ENCODE data around the gene CGRRF1. TPM values are rescaled to one million over a fixed set of nuclear protein-coding genes. Genes with fewer than 3 reads are reported as not detected.

CGRRF1 gene
- total RNA-seq, 2 experiments from 2014 or later = 9.6 to 10.0 TPM

DNA sequence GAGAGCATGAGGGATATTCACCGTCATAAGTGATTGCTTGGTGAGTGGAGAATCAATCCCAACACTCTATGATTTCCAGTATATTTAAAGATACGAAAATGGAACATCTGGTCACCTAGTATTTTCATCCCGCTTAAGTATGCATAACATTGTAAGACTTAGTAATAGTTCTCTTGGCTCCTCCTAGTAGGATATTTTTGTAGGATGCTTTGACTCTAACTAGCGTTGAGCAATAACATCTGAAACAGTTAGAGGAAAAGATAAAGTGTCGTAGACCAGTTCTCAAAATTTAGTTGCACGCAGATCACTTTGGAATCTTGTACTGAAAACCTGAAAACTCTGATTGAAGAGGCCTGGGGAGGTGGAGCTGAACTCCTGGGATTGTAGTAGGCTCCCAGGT lies 64.8 kb downstream of the CGRRF1 start:
- peaks cover 2% of the 10 kb centered on the region for H3K4me1 Mint-ChIP-seq (ENCODE audit: low read depth)
- ATAC-seq = no peak
- TF ChIP-seq, protein P1, sequence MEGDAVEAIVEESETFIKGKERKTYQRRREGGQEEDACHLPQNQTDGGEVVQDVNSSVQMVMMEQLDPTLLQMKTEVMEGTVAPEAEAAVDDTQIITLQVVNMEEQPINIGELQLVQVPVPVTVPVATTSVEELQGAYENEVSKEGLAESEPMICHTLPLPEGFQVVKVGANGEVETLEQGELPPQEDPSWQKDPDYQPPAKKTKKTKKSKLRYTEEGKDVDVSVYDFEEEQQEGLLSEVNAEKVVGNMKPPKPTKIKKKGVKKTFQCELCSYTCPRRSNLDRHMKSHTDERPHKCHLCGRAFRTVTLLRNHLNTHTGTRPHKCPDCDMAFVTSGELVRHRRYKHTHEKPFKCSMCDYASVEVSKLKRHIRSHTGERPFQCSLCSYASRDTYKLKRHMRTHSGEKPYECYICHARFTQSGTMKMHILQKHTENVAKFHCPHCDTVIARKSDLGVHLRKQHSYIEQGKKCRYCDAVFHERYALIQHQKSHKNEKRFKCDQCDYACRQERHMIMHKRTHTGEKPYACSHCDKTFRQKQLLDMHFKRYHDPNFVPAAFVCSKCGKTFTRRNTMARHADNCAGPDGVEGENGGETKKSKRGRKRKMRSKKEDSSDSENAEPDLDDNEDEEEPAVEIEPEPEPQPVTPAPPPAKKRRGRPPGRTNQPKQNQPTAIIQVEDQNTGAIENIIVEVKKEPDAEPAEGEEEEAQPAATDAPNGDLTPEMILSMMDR (IDR thresholded peaks at IDR 0.05) = no peak
- H3K9me3 Mint-ChIP-seq = peaks cover 16% of the 10 kb centered on the region
- no peak overlapping the region for H3K4me3 Mint-ChIP-seq
- peaks cover 27% of the 10 kb centered on the region for H3K36me3 Mint-ChIP-seq (ENCODE audit: low read depth)
- CTCF ChIA-PET = interaction anchor here (0.8 to 5.7 kb wide), 7 partner anchors 8 to 232 kb away, joined by 3 to 50 read pairs (median 3); no protein-coding TSS in a partner anchor
- no peak for DNase-seq
- intact Hi-C loops (cut with micrococcal nuclease) = loop anchor here (5.0 kb wide), 2 partner anchors 53 to 118 kb away; no protein-coding TSS in a partner anchor
- H3K27me3 Mint-ChIP-seq = peaks cover 27% of the 10 kb centered on the region
- H3K27ac Mint-ChIP-seq = no peak overlapping the region
- POLR2A ChIA-PET = no interaction called here

DNA sequence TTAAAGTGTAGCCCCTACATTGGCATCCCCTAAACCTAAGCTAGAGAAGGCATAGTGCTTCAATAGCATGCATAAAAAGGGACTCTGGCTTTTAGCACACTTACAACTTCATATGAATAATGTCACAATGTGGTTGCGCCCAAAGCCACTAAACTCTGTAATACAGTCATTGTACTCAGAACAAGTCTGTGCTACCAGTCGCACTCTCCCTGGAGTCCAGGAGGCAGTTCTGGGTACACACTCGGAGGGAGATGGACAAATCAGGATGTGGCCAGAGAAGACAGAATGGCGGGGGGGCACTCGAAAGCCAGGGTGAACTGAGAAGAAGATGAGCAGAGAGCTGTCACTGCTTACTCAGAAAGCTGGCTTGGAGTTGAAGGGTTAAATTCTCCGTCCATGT lies 67.8 kb downstream of the CGRRF1 start:
- no peak overlapping the region for H3K4me3 Mint-ChIP-seq
- CTCF ChIA-PET = interaction anchor here (0.9 to 1.6 kb wide), 2 partner anchors 23 to 196 kb away, joined by 3 to 5 read pairs; no protein-coding TSS in a partner anchor
- H3K27ac Mint-ChIP-seq = no peak overlapping the region
- TF ChIP-seq, protein P1 (IDR thresholded peaks at IDR 0.05) = no peak
- intact Hi-C loops (cut with micrococcal nuclease) = no loop called here
- POLR2A ChIA-PET = interaction anchor here (0.7 to 1.0 kb wide), 2 partner anchors 11 to 200 kb away, joined by 3 read pairs; no protein-coding TSS in a partner anchor
- peaks cover 15% of the 10 kb centered on the region for H3K27me3 Mint-ChIP-seq
- peaks cover 15% of the 10 kb centered on the region for H3K36me3 Mint-ChIP-seq (ENCODE audit: low read depth)
- H3K9me3 Mint-ChIP-seq = peaks cover 9% of the 10 kb centered on the region
- ATAC-seq (no peak), DNase-seq (no peak)
- H3K4me1 Mint-ChIP-seq (ENCODE audit: low read depth) = no peaks in the 10 kb centered on the region

DNA sequence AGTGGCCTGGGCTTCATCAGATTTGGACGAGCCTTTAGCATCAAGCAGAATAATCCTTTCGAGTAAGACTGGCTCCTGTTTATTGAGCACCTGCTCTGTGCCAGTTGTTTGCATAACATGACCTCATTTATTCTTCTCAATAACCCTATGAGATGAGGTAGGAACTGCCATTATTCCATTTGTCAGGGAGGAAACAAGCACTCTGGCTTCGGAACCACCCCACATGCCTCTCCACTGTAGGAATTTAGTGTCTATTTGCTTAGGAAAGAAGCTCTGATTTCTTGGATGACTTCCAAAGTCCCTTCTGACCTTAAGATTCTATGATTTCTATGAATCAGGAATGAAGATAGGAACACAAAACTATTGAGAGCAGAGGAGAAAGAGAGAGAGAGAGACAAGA lies 68.3 kb downstream of the CGRRF1 start:
- intact Hi-C loops (cut with micrococcal nuclease) = no loop called here
- Mint-ChIP-seq H3K36me3 (ENCODE audit: low read depth) (peaks cover 13% of the 10 kb centered on the region), H3K9me3 (peaks cover 6% of the 10 kb centered on the region), H3K4me1 (ENCODE audit: low read depth) (no peaks in the 10 kb centered on the region), H3K4me3 (no peak overlapping the region), H3K27me3 (peaks cover 15% of the 10 kb centered on the region), H3K27ac (no peak overlapping the region)
- TF ChIP-seq, protein P1 (IDR thresholded peaks at IDR 0.05) = no peak
- ChIA-PET POLR2A (no interaction called here), CTCF (interaction anchor here (1.6 kb wide), 1 partner anchor 195 kb away, joined by 5 read pairs; no protein-coding TSS in a partner anchor)
- ATAC-seq (no peak), DNase-seq (no peak)

DNA sequence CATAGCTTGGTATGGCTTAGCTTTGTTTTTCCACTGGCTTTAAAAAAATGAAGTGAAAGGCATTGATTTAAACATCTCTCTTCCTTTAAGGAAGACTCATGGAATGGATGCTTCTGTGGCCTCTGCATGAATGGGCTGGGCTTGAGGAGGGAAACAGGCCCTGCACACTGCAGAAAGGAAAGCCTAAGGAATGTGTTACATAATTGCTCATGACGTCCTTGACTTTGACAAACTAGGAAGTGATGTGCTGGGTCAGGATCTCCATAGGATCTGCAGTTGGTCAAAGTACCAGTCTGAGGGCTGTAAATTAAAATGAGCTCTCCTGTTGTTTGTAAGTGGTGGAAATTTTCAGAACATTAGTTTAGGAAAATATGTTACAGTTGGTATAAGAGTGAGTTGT lies 69.9 kb downstream of the CGRRF1 start:
- CTCF ChIA-PET = interaction anchor here (0.9 to 1.3 kb wide), 2 partner anchors 13 to 100 kb away, joined by 3 to 4 read pairs; partner anchors contain the start of gene SAMD4A
- no peak for DNase-seq
- H3K4me1 Mint-ChIP-seq (ENCODE audit: low read depth) = no peaks in the 10 kb centered on the region
- intact Hi-C loops (cut with micrococcal nuclease) = no loop called here
- no peak overlapping the region for H3K27ac Mint-ChIP-seq
- POLR2A ChIA-PET = no interaction called here
- no peak overlapping the region for H3K4me3 Mint-ChIP-seq
- TF ChIP-seq, protein P1 (IDR thresholded peaks at IDR 0.05) = no peak
- ATAC-seq = no peak
- peaks cover 11% of the 10 kb centered on the region for H3K27me3 Mint-ChIP-seq
- no peaks in the 10 kb centered on the region for H3K9me3 Mint-ChIP-seq
- no peaks in the 10 kb centered on the region for H3K36me3 Mint-ChIP-seq (ENCODE audit: low read depth)

DNA sequence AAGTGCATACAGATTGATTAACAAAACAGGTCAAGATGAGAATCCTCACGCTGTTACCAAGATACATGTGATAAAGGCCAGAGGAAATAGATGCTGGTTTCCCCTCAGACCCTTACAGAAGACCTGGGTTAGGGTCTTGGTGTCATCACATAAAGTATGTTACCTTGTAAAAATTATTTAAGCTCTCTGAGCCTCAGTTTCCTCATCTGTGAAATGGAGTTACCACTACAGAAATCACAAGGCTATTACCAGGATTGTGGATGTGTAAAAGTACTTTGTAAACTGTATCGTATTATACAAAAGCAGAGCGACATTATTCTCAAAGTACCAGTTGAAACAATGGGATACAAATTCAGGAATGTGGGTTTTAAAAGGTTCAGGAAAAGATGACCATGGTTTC lies 71.2 kb downstream of the CGRRF1 start:
- Mint-ChIP-seq H3K36me3 (ENCODE audit: low read depth) (no peaks in the 10 kb centered on the region), H3K27ac (no peak overlapping the region), H3K4me3 (no peak overlapping the region), H3K27me3 (peaks cover 8% of the 10 kb centered on the region), H3K4me1 (ENCODE audit: low read depth) (no peaks in the 10 kb centered on the region), H3K9me3 (no peaks in the 10 kb centered on the region)
- ATAC-seq (no peak), DNase-seq (no peak)
- ChIA-PET CTCF (interaction anchor here (1.6 kb wide), 1 partner anchor 192 kb away, joined by 3 read pairs; no protein-coding TSS in a partner anchor), POLR2A (no interaction called here)
- TF ChIP-seq, protein P1 (IDR thresholded peaks at IDR 0.05) = no peak
- intact Hi-C loops (cut with micrococcal nuclease) = no loop called here

Measured in activated CD8-positive, alpha-beta T cell treated with anti-CD3 and anti-CD28 coated beads for 36 hours (primary cell).